HCEC 1CT (cell line): ENCODE results near the gene GMPPB.
A peak's percentile ranks its signal among the peaks of the same experiment; 100 is the strongest.
"Not testable (repeated sequence)": the region's sequence is repeated elsewhere in the genome, so short reads cannot be mapped to it uniquely, and the experiment has no call there.

Experiments
- DNase-seq: peaks from one replicate; pipeline ENCODE4 v3.0.0-alpha.2; 2017

GMPPB gene

GRCh38 chr3:49723628-49724551 is at the start of gene GMPPB:
Gene GMPPB (minus strand): TSS chr3:49723951. CDS start chr3:49723726, 225 bp downstream.
- peak; percentile 99 for DNase-seq

- DNase-seq = no peak
Observed at GRCh38 chr3:49772703-49773102, 49.0 kb upstream of the GMPPB start.

- no peak for DNase-seq
Observed at GRCh38 chr3:49771340-49771938, 47.7 kb upstream of the GMPPB start.

- DNase-seq = no peak
Observed at GRCh38 chr3:49769926-49770325, 46.2 kb upstream of the GMPPB start.

- no peak for DNase-seq
Observed at GRCh38 chr3:49769286-49769915, 45.6 kb upstream of the GMPPB start.

- DNase-seq = no peak
Observed at GRCh38 chr3:49763981-49764380, 40.2 kb upstream of the GMPPB start.

- DNase-seq = no peak
Observed at GRCh38 chr3:49761661-49762060, 37.9 kb upstream of the GMPPB start.

- DNase-seq = no peak
Observed at GRCh38 chr3:49759226-49759625, 35.5 kb upstream of the GMPPB start.

- DNase-seq = no peak
Observed at GRCh38 chr3:49757197-49757596, 33.4 kb upstream of the GMPPB start.

GRCh38 chr3:49756036-49756435 is 32.3 kb upstream of the GMPPB start:
- DNase-seq = no peak

- no peak for DNase-seq
Observed at GRCh38 chr3:49754536-49754935, 30.8 kb upstream of the GMPPB start.

- DNase-seq = no peak
Observed at GRCh38 chr3:49751501-49751900, 27.8 kb upstream of the GMPPB start.

GRCh38 chr3:49750056-49750455 is 26.3 kb upstream of the GMPPB start:
- DNase-seq = no peak

GRCh38 chr3:49748874-49749273 is 25.1 kb upstream of the GMPPB start:
- not testable (repeated sequence) for DNase-seq

- peak; percentile 39 for DNase-seq
Observed at GRCh38 chr3:49747792-49748480, 24.2 kb upstream of the GMPPB start.

GRCh38 chr3:49745986-49746385 is 22.2 kb upstream of the GMPPB start:
- peak; percentile 12 for DNase-seq

GRCh38 chr3:49740427-49740826 is 16.7 kb upstream of the GMPPB start:
- DNase-seq = no peak

GRCh38 chr3:49738067-49738713 is 14.4 kb upstream of the GMPPB start:
- no peak for DNase-seq

- no peak for DNase-seq
Observed at GRCh38 chr3:49734752-49735151, 11.0 kb upstream of the GMPPB start.

- DNase-seq = no peak
Observed at GRCh38 chr3:49733551-49733950, 9.8 kb upstream of the GMPPB start.

GRCh38 chr3:49732597-49732996 is 8.8 kb upstream of the GMPPB start:
- no peak for DNase-seq

- no peak for DNase-seq
Observed at GRCh38 chr3:49729966-49730609, 6.3 kb upstream of the GMPPB start.
